Astrocyte (in vitro differentiated cells and primary cell): ENCODE data around the gene SOX18. TPM values are rescaled to one million over a fixed set of nuclear protein-coding genes. Genes with fewer than 3 reads are reported as not detected.

Source experiments
- DNase-seq: peaks from one replicate; pipeline ENCODE4 v3.0.0-alpha.2; 2010; ENCODE audit warnings: low read depth
- FAIRE-seq: peaks from 2 replicates; lab custom pipeline; 2011; peaks lifted over from hg19 to GRCh38; lab: Jason Lieb, UNC
- H2AFZ ChIP-seq: 2 replicates; pipeline ENCODE4 v1.6.0; 2012; ENCODE audit warnings: low read depth, low read length, inconsistent platforms
- H3K27ac ChIP-seq: 2 replicates; pipeline ENCODE4 v1.5.1; 2011; ENCODE audit warnings: low read depth, low read length, inconsistent platforms
- H3K27me3 ChIP-seq: 2 replicates; pipeline ENCODE4 v1.6.0; 2011; ENCODE audit warnings: low read length, inconsistent platforms; ENCODE audit not compliant: insufficient read depth
- H3K36me3 ChIP-seq: 2 replicates; pipeline ENCODE4 v1.5.1; 2011; ENCODE audit warnings: low read length, inconsistent platforms; ENCODE audit not compliant: insufficient read depth
- H3K4me1 ChIP-seq: 2 replicates; pipeline ENCODE4 v1.5.1; 2011; ENCODE audit warnings: low read length, inconsistent platforms; ENCODE audit not compliant: insufficient read depth
- H3K4me2 ChIP-seq: 2 replicates; pipeline ENCODE4 v1.6.0; 2012; ENCODE audit warnings: low read length, inconsistent platforms
- H3K4me3 ChIP-seq: 2 replicates; pipeline ENCODE4 v1.5.1; 2011; ENCODE audit warnings: low read depth, mild to moderate bottlenecking, low read length, inconsistent platforms; ENCODE audit not compliant: insufficient read depth
- H3K79me2 ChIP-seq: 2 replicates; pipeline ENCODE4 v1.6.0; 2012; ENCODE audit warnings: mild to moderate bottlenecking, low read length, inconsistent platforms; ENCODE audit not compliant: insufficient read depth
- H3K9ac ChIP-seq: 2 replicates; pipeline ENCODE4 v1.6.0; 2012; ENCODE audit warnings: mild to moderate bottlenecking, low read length, inconsistent platforms
- H3K9me3 ChIP-seq: 2 replicates; pipeline ENCODE4 v1.5.1; 2012; ENCODE audit warnings: low read depth, mild to moderate bottlenecking, low read length, inconsistent platforms; ENCODE audit not compliant: insufficient read depth
- H4K20me1 ChIP-seq: 2 replicates; pipeline ENCODE4 v1.6.0; 2012; ENCODE audit warnings: low read length, inconsistent platforms; ENCODE audit not compliant: insufficient read depth
- H3K27ac Mint-ChIP-seq: one replicate; pipeline ENCODE4 v1.8.0; 2021; ENCODE audit warnings: mild to moderate bottlenecking, mixed read lengths; ENCODE audit not compliant: unreplicated experiment
- H3K27me3 Mint-ChIP-seq: one replicate; pipeline ENCODE4 v1.8.0; 2021; ENCODE audit warnings: low read depth, mixed read lengths; ENCODE audit not compliant: unreplicated experiment
- H3K36me3 Mint-ChIP-seq: one replicate; pipeline ENCODE4 v1.8.0; 2021; ENCODE audit warnings: low read depth, mixed read lengths; ENCODE audit not compliant: unreplicated experiment
- H3K4me1 Mint-ChIP-seq: one replicate; pipeline ENCODE4 v1.8.0; 2021; ENCODE audit warnings: low read depth, mixed read lengths; ENCODE audit not compliant: unreplicated experiment
- H3K4me3 Mint-ChIP-seq: one replicate; pipeline ENCODE4 v1.8.0; 2021; ENCODE audit warnings: mild to moderate bottlenecking, moderate library complexity, mixed read lengths; ENCODE audit not compliant: unreplicated experiment
- H3K9me3 Mint-ChIP-seq: one replicate; pipeline ENCODE4 v1.8.0; 2021; ENCODE audit warnings: mild to moderate bottlenecking, mixed read lengths; ENCODE audit not compliant: unreplicated experiment
- EZH2 ChIP-seq: IDR thresholded peaks from 2 replicates; pipeline ENCODE4 v1.6.1; 2012; ENCODE audit warnings: mild to moderate bottlenecking, low read length, inconsistent platforms; ENCODE audit not compliant: insufficient read depth
- total RNA-seq: library from RNA; stranded (reverse); gene quantifications from 2 replicates; pipeline ENCODE4 v1.2.1, GENCODE V29; 2021
- TF ChIP-seq, protein P1 (sequence below): IDR thresholded peaks from 2 replicates; pipeline ENCODE4 v1.5.1; 2011; ENCODE audit warnings: low read depth, mild to moderate bottlenecking, inconsistent platforms, low read length, moderate library complexity; ENCODE audit not compliant: insufficient read depth

The SOX18 gene
- total RNA-seq, 1 donor from 2014 or later, result 0.52 TPM

GRCh38 chr20:64035066-64035932, 14.1 kb downstream of the SOX18 start:
- no peaks in the 10 kb centered on the region for H3K9me3 ChIP-seq
- peaks cover 13% of the 10 kb centered on the region for H3K36me3 Mint-ChIP-seq
- no peak for FAIRE-seq
- peaks cover 14% of the 10 kb centered on the region for H3K27me3 ChIP-seq
- peaks cover 2% of the 10 kb centered on the region for H3K9me3 Mint-ChIP-seq
- H4K20me1 ChIP-seq, result peaks cover 36% of the 10 kb centered on the region
- no peak overlapping the region for H2AFZ ChIP-seq
- no peak overlapping the region for H3K4me3 ChIP-seq
- H3K27ac Mint-ChIP-seq, result no peak overlapping the region
- H3K4me2 ChIP-seq, result no peak overlapping the region
- H3K27me3 Mint-ChIP-seq, result peaks cover 8% of the 10 kb centered on the region
- TF ChIP-seq, protein P1, sequence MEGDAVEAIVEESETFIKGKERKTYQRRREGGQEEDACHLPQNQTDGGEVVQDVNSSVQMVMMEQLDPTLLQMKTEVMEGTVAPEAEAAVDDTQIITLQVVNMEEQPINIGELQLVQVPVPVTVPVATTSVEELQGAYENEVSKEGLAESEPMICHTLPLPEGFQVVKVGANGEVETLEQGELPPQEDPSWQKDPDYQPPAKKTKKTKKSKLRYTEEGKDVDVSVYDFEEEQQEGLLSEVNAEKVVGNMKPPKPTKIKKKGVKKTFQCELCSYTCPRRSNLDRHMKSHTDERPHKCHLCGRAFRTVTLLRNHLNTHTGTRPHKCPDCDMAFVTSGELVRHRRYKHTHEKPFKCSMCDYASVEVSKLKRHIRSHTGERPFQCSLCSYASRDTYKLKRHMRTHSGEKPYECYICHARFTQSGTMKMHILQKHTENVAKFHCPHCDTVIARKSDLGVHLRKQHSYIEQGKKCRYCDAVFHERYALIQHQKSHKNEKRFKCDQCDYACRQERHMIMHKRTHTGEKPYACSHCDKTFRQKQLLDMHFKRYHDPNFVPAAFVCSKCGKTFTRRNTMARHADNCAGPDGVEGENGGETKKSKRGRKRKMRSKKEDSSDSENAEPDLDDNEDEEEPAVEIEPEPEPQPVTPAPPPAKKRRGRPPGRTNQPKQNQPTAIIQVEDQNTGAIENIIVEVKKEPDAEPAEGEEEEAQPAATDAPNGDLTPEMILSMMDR, result no peak
- no peak for TF ChIP-seq EZH2
- peaks cover 3% of the 10 kb centered on the region for H3K4me1 ChIP-seq
- H3K36me3 ChIP-seq, result peaks cover 2% of the 10 kb centered on the region
- no peak overlapping the region for H3K9ac ChIP-seq
- no peaks in the 10 kb centered on the region for H3K79me2 ChIP-seq
- H3K27ac ChIP-seq, result no peak overlapping the region
- no peak overlapping the region for H3K4me3 Mint-ChIP-seq
- H3K4me1 Mint-ChIP-seq, result peaks cover 7% of the 10 kb centered on the region
- no peak for DNase-seq

- no peak for FAIRE-seq
- Mint-ChIP-seq H3K27ac (no peak overlapping the region), H3K4me1 (peaks cover 6% of the 10 kb centered on the region), H3K27me3 (peaks cover 2% of the 10 kb centered on the region), H3K9me3 (peaks cover 2% of the 10 kb centered on the region), H3K36me3 (peaks cover 19% of the 10 kb centered on the region), H3K4me3 (no peak overlapping the region)
- Histone ChIP-seq H3K79me2 (no peaks in the 10 kb centered on the region), H3K9ac (no peak overlapping the region), H4K20me1 (peaks cover 41% of the 10 kb centered on the region), H3K4me3 (no peak overlapping the region), H3K27ac (no peak overlapping the region), H3K4me2 (no peak overlapping the region), H3K4me1 (peaks cover 3% of the 10 kb centered on the region), H3K36me3 (peaks cover 2% of the 10 kb centered on the region), H3K27me3 (peaks cover 3% of the 10 kb centered on the region), H3K9me3 (no peaks in the 10 kb centered on the region), H2AFZ (no peak overlapping the region)
- TF ChIP-seq EZH2, result no peak
- TF ChIP-seq, protein P1, result no peak
- no peak for DNase-seq
These were observed 15.4 kb downstream of the SOX18 start for GRCh38 chr20:64033981-64034493.
